EL (cell line): ENCODE measurements around the gene TLR2.
A peak's percentile ranks its signal among the peaks of the same experiment; 100 is the strongest.

Experiments used
- DNase-seq: peaks from one replicate; pipeline ENCODE4 v3.0.0-alpha.2; 2016

Gene TLR2

GRCh38 chr4:153684182-153684970 is at the start of gene TLR2:
TSS of gene TLR2 (plus strand) at chr4:153684280. CDS start at chr4:153702908, 18,628 bp downstream.
- no peak for DNase-seq

- peak; percentile 28 for DNase-seq
Observed at GRCh38 chr4:153634738-153635353, 49.2 kb upstream of the TLR2 start.

GRCh38 chr4:153635846-153636245 is 48.2 kb upstream of the TLR2 start:
- no peak for DNase-seq

GRCh38 chr4:153637201-153637600 is 46.9 kb upstream of the TLR2 start:
- DNase-seq, result no peak

- DNase-seq, result no peak
Observed at GRCh38 chr4:153638011-153638410, 46.1 kb upstream of the TLR2 start.

- DNase-seq, result no peak
Observed at GRCh38 chr4:153638999-153639398, 45.1 kb upstream of the TLR2 start.

- no peak for DNase-seq
Observed at GRCh38 chr4:153639833-153640802, 44.0 kb upstream of the TLR2 start.

GRCh38 chr4:153641532-153641931 is 42.5 kb upstream of the TLR2 start:
- DNase-seq, result no peak

GRCh38 chr4:153643406-153644383 is 40.4 kb upstream of the TLR2 start:
- DNase-seq, result peak; percentile 60

GRCh38 chr4:153645183-153645582 is 38.9 kb upstream of the TLR2 start:
- DNase-seq, result peak; percentile 5

GRCh38 chr4:153646261-153646660 is 37.8 kb upstream of the TLR2 start:
- no peak for DNase-seq

GRCh38 chr4:153646978-153647377 is 37.1 kb upstream of the TLR2 start:
- no peak for DNase-seq

GRCh38 chr4:153647975-153648374 is 36.1 kb upstream of the TLR2 start:
- DNase-seq, result no peak

GRCh38 chr4:153649572-153649991 is 34.5 kb upstream of the TLR2 start:
- DNase-seq, result peak; percentile 22

- DNase-seq, result no peak
Observed at GRCh38 chr4:153651116-153651515, 33.0 kb upstream of the TLR2 start.

GRCh38 chr4:153651587-153651986 is 32.5 kb upstream of the TLR2 start:
- DNase-seq, result no peak

GRCh38 chr4:153652051-153652784 is 31.9 kb upstream of the TLR2 start:
- DNase-seq, result no peak

GRCh38 chr4:153655002-153655541 is 29.0 kb upstream of the TLR2 start:
- DNase-seq, result no peak

GRCh38 chr4:153655928-153656327 is 28.2 kb upstream of the TLR2 start:
- no peak for DNase-seq

GRCh38 chr4:153661215-153661822 is 22.8 kb upstream of the TLR2 start:
- no peak for DNase-seq

- DNase-seq, result no peak
Observed at GRCh38 chr4:153661908-153662307, 22.2 kb upstream of the TLR2 start.
